ENCODE measurements around the gene NRM. TPM values are rescaled to one million over a fixed set of nuclear protein-coding genes. Genes with fewer than 3 reads are reported as not detected.

Gene NRM
- total and polyA plus RNA-seq, 2 experiments from 2014 or later: 13.8 to 33.8 TPM

DNA sequence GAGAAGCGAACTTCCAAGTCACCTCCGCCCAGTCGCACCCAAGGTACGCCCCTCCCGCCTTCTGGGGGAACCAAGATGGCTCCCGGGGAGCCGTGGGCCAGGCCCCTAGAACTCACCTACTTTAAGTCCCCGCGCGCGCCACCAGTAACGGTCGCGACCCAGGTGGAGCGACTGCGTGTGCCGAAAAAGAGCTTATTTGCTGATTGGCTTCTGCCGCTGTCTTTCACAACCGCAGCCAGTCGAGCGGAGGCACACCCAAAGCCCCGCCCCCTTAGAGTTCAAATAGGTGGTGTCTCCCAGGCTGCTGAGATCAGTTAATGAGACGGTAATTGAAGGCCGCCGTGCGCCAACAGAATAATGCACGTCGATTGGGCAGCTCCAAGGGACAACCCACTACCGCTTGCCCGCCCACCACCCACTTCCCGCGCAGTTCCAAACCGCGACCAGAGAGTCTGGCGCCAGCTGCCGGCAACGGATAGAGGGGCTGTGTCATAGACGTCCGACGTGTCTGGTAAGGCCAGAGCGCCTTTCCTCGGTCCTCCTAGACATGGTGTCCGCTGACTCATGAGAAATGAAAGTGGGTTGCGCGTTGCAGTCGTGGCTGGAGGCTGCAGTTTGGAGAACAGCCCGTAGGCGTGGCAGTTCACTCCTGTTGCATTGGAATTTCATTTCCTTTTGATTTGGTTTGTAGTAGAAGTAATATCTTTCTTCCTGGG is 26.5 kb upstream of the NRM start, which contains the start of gene MDC1:
MDC1 (minus strand) TSS at position 153 of the 716 bp plus-strand sequence. CDS start 2,106 bp downstream, outside the sequence.
- no peaks in the 10 kb centered on the region for H3K9me2 ChIP-seq (ENCODE audit: insufficient read depth)
- peaks cover 52% of the 10 kb centered on the region for H3K79me2 ChIP-seq (replicated peaks; ENCODE audit: insufficient read depth)
- peak within 1 kb of the TSS; percentile 55 for H3K4me3 ChIP-seq
- no peaks in the 10 kb centered on the region for H3K27me3 ChIP-seq (ENCODE audit: insufficient read depth)
- H3K27ac ChIP-seq (ENCODE audit: low read depth): peak within 1 kb of the TSS; percentile 97
- Mint-ChIP-seq H3K36me3 (ENCODE audit: low read depth) (peaks cover 56% of the 10 kb centered on the region), H3K27me3 (ENCODE audit: insufficient read depth, low read depth, poor library complexity) (peaks cover 31% of the 10 kb centered on the region), H3K27ac (peak within 1 kb of the TSS; percentile 100), H3K9me3 (peaks cover 13% of the 10 kb centered on the region; the same call in 2 of the 3 replicates), H3K4me1 (peaks cover 22% of the 10 kb centered on the region), H3K4me3 (peak within 1 kb of the TSS; percentile 100)
- H3K36me3 ChIP-seq (ENCODE audit: insufficient read depth): peaks cover 31% of the 10 kb centered on the region
- H3F3A ChIP-seq (replicated peaks; ENCODE audit: low read depth): peaks cover 15% of the 10 kb centered on the region
- peaks cover 7% of the 10 kb centered on the region for H3K4me1 ChIP-seq (ENCODE audit: insufficient read depth)
- DNase-seq (ENCODE audit: low spot score) (peak; percentile 100), ATAC-seq (peak; percentile 76)
- peak within 1 kb of the TSS; percentile 86 for H3K4me2 ChIP-seq
- TF ChIP-seq, protein P1, sequence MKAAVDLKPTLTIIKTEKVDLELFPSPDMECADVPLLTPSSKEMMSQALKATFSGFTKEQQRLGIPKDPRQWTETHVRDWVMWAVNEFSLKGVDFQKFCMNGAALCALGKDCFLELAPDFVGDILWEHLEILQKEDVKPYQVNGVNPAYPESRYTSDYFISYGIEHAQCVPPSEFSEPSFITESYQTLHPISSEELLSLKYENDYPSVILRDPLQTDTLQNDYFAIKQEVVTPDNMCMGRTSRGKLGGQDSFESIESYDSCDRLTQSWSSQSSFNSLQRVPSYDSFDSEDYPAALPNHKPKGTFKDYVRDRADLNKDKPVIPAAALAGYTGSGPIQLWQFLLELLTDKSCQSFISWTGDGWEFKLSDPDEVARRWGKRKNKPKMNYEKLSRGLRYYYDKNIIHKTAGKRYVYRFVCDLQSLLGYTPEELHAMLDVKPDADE (IDR thresholded peaks at IDR 0.05): peak; percentile 80
- TF ChIP-seq CREB1 (CRISPR knock-in tag; IDR thresholded peaks at IDR 0.05; ENCODE audit: low read depth) (peak; percentile 85), ZNF331 (CRISPR knock-in tag; IDR thresholded peaks at IDR 0.05; ENCODE audit: low read depth) (no peak), EZH2phosphoT487 (IDR thresholded peaks at IDR 0.05; ENCODE audit: unreplicated experiment) (no peak), POLR2AphosphoS5 (IDR thresholded peaks at IDR 0.05; ENCODE audit: low read depth) (peak; percentile 94)
- TF ChIP-seq, protein P2, sequence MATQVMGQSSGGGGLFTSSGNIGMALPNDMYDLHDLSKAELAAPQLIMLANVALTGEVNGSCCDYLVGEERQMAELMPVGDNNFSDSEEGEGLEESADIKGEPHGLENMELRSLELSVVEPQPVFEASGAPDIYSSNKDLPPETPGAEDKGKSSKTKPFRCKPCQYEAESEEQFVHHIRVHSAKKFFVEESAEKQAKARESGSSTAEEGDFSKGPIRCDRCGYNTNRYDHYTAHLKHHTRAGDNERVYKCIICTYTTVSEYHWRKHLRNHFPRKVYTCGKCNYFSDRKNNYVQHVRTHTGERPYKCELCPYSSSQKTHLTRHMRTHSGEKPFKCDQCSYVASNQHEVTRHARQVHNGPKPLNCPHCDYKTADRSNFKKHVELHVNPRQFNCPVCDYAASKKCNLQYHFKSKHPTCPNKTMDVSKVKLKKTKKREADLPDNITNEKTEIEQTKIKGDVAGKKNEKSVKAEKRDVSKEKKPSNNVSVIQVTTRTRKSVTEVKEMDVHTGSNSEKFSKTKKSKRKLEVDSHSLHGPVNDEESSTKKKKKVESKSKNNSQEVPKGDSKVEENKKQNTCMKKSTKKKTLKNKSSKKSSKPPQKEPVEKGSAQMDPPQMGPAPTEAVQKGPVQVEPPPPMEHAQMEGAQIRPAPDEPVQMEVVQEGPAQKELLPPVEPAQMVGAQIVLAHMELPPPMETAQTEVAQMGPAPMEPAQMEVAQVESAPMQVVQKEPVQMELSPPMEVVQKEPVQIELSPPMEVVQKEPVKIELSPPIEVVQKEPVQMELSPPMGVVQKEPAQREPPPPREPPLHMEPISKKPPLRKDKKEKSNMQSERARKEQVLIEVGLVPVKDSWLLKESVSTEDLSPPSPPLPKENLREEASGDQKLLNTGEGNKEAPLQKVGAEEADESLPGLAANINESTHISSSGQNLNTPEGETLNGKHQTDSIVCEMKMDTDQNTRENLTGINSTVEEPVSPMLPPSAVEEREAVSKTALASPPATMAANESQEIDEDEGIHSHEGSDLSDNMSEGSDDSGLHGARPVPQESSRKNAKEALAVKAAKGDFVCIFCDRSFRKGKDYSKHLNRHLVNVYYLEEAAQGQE (IDR thresholded peaks at IDR 0.05; ENCODE audit: unreplicated experiment): peak; percentile 34
- H4K20me1 ChIP-seq (replicated peaks; ENCODE audit: insufficient read depth): peaks cover 12% of the 10 kb centered on the region; the same call in 1 of the 2 replicates
- peak within 1 kb of the TSS; percentile 23; the same call in 1 of the 2 replicates for H2AFZ ChIP-seq

DNA sequence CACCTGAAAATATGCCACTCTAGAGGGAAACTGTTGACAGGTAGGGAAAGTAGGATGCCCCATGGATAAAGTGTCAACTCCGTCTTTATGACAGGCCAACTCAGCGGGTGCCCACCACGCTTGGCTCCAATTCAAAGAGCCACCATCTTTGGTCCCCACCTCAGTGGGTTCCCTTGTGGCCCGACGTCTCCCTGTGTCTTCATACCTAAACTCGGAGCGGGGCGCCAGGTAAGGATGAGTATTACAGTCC is 26.0 kb upstream of the NRM start:
- H2AFZ ChIP-seq: peak overlapping the region; percentile 23; the same call in 1 of the 2 replicates
- H3K27me3 Mint-ChIP-seq (ENCODE audit: insufficient read depth, low read depth, poor library complexity): peaks cover 27% of the 10 kb centered on the region
- peaks cover 27% of the 10 kb centered on the region for H3K36me3 ChIP-seq (ENCODE audit: insufficient read depth)
- H3F3A ChIP-seq (replicated peaks; ENCODE audit: low read depth): peaks cover 10% of the 10 kb centered on the region
- H3K27ac ChIP-seq (ENCODE audit: low read depth): peak overlapping the region; percentile 33; the same call in 1 of the 2 replicates
- peak overlapping the region; percentile 86 for H3K4me2 ChIP-seq
- peaks cover 56% of the 10 kb centered on the region for H3K36me3 Mint-ChIP-seq (ENCODE audit: low read depth)
- DNase-seq (ENCODE audit: low spot score) (no peak), ATAC-seq (no peak; the same call in 2 of the 3 replicates)
- H3K79me2 ChIP-seq (replicated peaks; ENCODE audit: insufficient read depth): peaks cover 47% of the 10 kb centered on the region
- peak overlapping the region; percentile 95 for H3K27ac Mint-ChIP-seq
- peak overlapping the region; percentile 100 for H3K4me3 Mint-ChIP-seq
- no peaks in the 10 kb centered on the region for H3K27me3 ChIP-seq (ENCODE audit: insufficient read depth)
- peaks cover 7% of the 10 kb centered on the region for H3K4me1 ChIP-seq (ENCODE audit: insufficient read depth)
- TF ChIP-seq ZNF114 (CRISPR knock-in tag; IDR thresholded peaks at IDR 0.05) (peak; percentile 72; the same call in 1 of the 2 replicates), JUNB (IDR thresholded peaks at IDR 0.05; ENCODE audit: unreplicated experiment) (no peak)
- H3K4me3 ChIP-seq: peak overlapping the region; percentile 55
- H3K4me1 Mint-ChIP-seq: peaks cover 22% of the 10 kb centered on the region
- no peaks in the 10 kb centered on the region for H3K9me2 ChIP-seq (ENCODE audit: insufficient read depth)
- H3K9me3 Mint-ChIP-seq: peaks cover 13% of the 10 kb centered on the region; the same call in 2 of the 3 replicates
- peaks cover 7% of the 10 kb centered on the region; the same call in 1 of the 2 replicates for H4K20me1 ChIP-seq (replicated peaks; ENCODE audit: insufficient read depth)
